VCaP (cell line): ENCODE data around the gene DBX2.

Experiments used
- H3K27ac ChIP-seq: fragments of 450-650 bp; 2 replicates; pipeline ENCODE4 v1.5.1; 2017
- CTCF ChIP-seq: fragments of 450-650 bp; conservative IDR thresholded peaks from 2 replicates; pipeline ENCODE4 v1.5.1; 2017; ENCODE audit warnings: mild to moderate bottlenecking, moderate library complexity

The DBX2 gene

GRCh38 chr12:45040977-45041376 lies 9.9 kb downstream of the DBX2 start:
- TF ChIP-seq CTCF, result no peak
- no peak overlapping the region for H3K27ac ChIP-seq

- no peak overlapping the region for H3K27ac ChIP-seq
- no peak for TF ChIP-seq CTCF
Measured at GRCh38 chr12:45039757-45040156, 11.1 kb downstream of the DBX2 start.

GRCh38 chr12:45034861-45035265 lies 16.0 kb downstream of the DBX2 start:
- TF ChIP-seq CTCF, result no peak
- H3K27ac ChIP-seq, result no peak overlapping the region

GRCh38 chr12:45017916-45018315 lies 33.0 kb downstream of the DBX2 start:
- TF ChIP-seq CTCF, result no peak
- H3K27ac ChIP-seq, result no peak overlapping the region

GRCh38 chr12:45014396-45014795 lies 36.5 kb downstream of the DBX2 start:
- TF ChIP-seq CTCF, result no peak
- no peak overlapping the region for H3K27ac ChIP-seq

GRCh38 chr12:45012749-45013148 lies 38.1 kb downstream of the DBX2 start:
- no peak overlapping the region for H3K27ac ChIP-seq
- no peak for TF ChIP-seq CTCF

GRCh38 chr12:45010059-45010458 lies 40.8 kb downstream of the DBX2 start:
- H3K27ac ChIP-seq, result no peak overlapping the region
- no peak for TF ChIP-seq CTCF

GRCh38 chr12:45008211-45008610 lies 42.7 kb downstream of the DBX2 start:
- TF ChIP-seq CTCF, result no peak
- H3K27ac ChIP-seq, result no peak overlapping the region
